Left renal cortex interstitium (tissue), 4 donors: ENCODE results near the gene MBOAT7. TPM values are rescaled to one million over a fixed set of nuclear protein-coding genes. Genes with fewer than 3 reads are reported as not detected.
"Not testable (repeated sequence)": the region's sequence is repeated elsewhere in the genome, so short reads cannot be mapped to it uniquely, and the experiment has no call there.

Experiments
- DNase-seq, 4 donors: peaks; one replicate each; pipeline ENCODE4 v3.0.0-alpha.2; 2013; ENCODE audit warnings: low read depth in 4 of 4, low spot score in 2 of 4, missing footprints in 1 of 4
- polyA plus RNA-seq, 4 donors: library from polyadenylated mRNA; unstranded; fragments of 120-200 nt; gene quantifications; one replicate each; pipeline ENCODE4 v1.2.1, GENCODE V29; 2013; ENCODE audit not compliant: insufficient read length in 4 of 4

Gene MBOAT7
- polyA plus RNA-seq, 4 donors, result 48.8 to 93.3 (median 80.8) TPM

DNA sequence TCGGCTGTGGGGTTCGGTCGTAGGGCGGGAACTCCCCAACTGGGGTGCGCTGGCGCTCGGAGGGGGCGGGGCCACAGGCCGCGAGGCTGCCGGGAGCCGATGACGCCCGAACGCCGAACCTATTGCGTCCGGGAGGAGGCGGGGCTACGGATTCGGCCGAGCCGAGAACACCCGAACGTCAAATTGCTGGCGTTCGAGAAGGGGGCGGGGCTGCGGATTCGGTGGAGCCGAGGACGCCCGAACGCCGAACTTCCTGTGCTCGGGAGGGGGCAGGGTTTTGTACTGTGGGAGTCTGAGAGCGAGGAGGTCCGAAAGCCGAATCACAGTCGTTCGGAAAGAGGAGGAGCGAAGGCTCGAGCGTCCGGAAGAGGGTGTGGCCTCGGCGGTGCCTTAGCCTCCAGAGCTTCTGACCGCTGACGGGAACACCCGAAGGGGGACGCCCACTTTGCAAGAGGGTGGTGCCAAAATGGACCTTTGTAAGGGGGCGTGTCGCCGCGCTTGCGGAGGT is 1.2 kb upstream of the MBOAT7 start:
- peak; percentile 97 to 99 (median 98) for DNase-seq

DNA sequence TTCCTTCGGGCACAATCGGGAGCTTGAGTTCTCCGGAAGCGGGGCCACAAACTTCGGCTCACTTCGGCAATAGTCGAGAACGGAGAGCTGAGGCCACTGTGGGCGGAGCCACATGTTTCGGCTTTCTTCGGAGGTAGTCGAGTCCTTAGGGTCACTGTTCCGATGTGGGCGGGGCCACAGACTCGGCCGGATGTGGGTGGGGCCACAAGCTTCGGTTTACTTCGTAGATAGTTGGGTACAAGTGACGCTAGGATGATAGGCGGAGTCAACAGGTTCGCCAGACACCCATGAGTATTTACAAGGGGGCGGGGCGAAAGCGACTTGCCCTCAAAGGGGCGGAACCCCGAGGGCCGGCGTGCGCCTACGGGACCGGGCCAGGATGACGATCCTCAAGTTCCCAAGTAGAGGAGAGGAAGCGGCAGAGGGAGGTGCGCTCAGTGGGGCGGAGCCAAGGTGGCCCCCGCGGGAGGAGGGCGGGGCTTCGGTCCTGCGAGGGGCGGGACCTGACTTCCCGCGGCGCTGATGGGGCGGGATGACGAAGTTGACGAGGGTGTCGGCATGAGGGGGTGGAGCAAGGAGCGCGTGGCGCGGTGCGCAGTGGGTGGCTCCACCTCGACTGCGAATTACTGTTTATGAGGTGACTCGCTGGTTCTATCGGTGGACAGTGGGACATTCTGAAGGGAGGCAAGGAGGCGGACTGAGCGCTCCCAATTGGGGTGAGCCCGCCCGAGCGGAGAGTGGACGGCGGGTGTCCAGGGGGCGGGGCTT is 539 bp upstream of the MBOAT7 start:
- peak; percentile 99 to 100 (median 100) for DNase-seq

DNA sequence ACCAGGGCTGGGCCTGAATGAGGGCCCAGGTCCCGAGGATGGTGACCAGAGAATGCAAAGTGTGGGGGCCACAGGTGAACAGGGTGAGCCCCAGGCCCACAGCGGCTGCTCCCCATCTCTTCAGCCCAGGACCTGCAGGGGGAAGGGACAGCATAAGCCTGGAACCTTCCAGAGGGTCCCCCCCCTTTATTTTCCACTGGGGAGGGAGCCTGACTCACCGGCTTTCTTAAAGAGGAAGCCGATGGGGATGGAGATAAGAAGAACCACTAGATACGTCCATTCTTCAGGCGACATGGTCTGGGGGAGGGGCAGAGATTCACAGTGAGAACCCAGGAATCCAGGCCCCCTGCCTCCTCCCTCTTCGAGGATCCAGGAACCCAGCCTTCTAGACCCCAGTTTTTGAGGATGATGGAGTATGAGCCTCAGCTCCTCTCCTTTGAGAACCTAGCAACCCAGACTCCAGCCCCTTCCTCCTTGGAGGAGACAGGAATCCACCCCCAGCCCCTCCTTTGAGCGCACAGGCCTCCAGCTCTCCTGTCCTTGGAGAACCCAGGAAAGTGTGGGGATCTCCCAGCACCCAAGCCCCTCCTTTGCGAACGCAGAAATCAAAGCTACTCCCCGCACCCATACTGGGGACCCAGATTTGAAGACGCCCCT is 1.0 kb downstream of the MBOAT7 start:
- DNase-seq, result no peak

DNA sequence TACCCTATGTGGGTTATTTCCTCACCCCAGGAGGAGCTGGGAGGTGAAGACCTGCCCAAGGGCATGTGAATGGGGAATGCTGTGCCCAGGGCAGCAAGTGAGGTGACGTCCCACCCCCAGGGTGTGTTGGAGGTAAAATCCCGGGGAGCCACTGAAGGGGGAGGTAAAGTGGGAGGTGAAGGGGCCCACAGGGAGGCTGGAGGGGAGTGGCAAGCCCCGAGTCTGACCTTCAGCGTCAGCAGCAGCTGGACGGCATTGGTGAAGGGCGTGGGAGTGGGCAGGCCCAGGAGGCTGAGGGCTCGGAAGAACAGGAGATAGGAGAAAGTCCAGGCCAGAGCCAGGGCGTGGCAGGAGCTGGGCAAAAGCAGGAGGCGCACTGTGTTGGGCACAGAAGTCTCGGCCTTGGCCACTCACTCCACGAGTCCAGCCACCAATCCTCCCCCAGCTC is 2.4 kb downstream of the MBOAT7 start:
- no peak for DNase-seq

DNA sequence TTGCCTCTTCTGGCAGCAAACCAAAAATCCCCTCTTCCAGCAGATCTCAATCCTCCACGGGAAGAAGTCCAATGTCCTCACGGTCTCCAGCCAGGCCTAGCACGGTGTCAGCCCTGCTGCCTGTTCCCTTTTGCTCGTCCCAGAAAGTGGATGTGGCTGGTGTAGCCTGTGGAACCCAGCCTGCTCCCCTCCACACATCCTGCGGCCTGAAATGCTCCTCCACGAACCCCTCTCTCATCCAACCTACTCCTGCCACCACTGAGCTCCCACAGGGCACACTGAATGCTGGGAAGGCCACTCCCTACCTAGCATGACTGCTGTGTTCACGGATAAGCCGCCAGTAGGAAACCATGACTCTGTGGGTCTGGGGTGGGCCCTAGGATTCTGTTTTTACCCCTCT is 3.0 kb downstream of the MBOAT7 start:
- DNase-seq, result no peak

DNA sequence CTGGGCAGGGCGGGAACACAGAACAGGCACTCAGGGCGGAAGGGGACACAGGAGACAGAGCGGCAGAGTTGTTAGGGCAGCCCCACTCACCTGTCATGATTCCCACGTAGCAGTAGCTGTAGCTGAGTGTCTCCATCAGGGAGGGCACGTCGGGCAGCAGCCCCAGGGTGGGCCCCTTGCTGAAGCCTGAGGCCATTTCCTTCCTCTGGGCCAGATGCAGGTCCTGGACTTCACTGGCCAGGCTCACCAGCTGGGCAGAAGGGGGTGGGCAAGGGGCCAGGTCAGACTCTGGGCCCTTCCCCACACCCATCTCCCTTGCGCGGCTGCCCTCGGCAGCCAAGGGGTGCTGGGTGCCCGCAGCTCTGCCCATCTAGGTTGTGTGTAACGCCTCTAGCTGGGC is 5.9 kb downstream of the MBOAT7 start:
- DNase-seq, result no peak

DNA sequence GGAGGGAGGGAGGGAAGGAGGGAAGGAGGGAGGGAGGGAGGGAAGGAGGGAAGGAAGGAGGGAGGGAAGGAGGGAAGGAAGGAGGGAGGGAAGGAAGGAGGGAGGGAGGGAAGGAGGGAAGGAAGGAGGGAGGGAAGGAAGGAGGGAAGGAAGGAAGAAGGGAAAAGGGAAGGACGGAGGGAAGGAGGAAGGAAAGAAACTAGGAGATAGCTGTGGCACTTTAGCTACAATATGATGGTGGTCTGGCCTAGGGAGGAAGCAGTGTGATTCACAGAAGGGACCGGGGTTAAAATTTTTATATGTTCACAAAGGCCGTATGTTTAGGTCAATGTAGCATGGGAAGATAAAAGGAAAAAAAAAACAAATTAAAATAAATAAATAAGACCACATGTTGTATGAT is 7.5 kb downstream of the MBOAT7 start:
- not testable (repeated sequence) for DNase-seq

DNA sequence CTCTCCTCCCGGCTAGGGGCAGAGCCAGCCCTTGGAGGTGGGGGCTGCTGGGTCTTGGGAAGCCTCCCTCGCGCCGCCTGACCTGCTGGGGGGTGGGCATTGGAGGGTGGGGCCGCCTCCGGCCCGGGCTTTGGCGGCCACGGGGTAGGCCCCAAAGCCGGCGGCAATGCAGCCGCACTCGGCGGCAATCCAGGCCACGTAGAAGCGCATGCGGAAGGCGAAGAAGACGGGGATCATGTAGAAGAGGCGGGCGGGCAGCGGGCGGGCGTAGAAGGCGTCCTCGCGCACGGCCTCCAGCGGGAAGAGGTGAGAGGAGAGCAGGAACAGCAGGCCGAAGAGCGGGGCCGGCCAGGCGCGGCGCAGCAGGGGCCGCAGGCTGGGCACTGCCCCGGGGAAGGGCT is 8.7 kb downstream of the MBOAT7 start:
- no peak for DNase-seq

DNA sequence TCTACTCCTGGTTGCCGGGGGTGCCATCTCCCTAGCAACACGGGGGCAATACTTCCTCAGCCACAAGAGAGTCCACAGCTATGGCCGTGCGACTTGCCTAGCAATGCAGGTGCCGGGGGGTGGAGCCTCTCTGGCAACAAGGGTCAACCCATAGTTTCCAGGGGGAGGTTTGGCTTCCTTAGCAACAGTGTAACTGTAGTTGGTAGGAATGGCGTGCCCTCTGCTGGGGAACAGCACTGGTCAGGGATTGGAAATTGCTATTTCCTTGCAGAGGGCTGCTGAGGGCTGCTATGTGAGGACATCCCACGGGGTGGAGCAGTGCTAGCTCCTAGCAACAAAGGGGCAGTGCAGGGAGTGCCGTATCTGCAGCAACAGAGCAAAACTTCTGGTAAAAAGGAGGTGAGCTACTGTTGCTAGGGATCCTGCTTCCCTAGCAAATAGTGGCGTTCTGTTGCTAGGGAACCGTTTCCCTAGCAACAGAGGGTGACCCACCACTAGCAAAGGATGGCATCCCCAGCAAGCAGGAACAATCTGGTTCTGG is 9.4 kb downstream of the MBOAT7 start:
- peak in 2 of 4 donors; percentile 53 to 68 for DNase-seq

DNA sequence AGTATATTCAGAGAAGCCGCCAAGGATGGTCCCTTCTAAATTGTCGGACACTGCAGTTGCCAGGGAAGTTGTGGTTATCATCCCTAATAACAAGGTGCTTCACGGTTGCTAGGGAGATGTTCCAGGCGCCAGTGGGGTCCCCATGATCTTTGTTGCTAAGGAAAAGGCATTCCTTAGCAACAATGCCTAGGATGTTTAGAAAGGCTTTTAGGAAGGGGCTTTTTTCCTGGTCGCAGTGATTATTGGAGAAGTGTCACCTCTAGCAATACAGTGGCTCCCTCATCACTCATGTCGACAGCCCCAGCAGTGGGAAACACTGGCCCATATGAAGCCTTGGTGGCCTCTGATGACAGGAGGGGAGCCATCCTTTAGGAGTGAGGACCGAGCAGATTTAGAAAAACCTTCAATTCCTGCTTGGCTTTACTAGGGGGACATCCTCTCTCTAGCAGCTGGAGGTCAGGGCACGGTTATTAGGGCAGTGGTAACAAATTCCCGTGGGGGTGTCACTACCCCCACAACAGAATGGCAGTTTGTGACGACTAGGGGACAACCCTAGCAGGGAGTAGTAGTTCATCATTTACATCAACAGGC is 10.0 kb downstream of the MBOAT7 start:
- no peak for DNase-seq

DNA sequence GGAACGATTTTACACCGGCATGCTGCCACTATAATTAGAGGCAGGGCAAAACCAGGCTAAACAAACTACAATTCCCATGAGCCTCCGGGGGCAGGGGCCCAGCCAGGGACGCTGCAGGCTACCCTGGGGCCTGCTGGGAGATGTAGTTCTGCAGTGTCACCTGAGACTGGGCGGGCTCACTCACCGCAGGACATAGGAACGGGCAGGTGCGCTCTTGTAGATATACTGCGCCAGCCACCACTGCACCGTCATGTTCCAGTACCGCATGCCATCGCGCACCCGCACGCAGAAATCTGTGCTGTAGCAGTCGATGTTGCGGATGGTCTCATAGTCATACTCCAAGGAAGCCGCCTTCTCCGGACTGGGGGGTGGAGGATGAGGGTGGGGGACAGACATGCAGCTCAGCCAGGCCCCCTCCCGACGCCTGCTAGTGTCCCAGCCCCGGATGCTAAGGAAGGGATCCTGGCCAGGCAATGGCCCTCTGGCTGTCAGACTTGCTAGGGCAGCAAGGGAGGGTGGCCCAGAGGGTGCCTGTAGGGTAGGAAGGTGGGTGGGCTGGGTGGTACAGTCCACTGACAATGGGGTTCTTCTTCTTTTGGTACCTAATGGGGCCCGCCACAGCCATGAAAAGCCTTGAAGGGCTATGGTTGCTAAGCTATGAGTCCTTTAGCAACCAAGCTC is 10.7 kb downstream of the MBOAT7 start:
- no peak for DNase-seq

DNA sequence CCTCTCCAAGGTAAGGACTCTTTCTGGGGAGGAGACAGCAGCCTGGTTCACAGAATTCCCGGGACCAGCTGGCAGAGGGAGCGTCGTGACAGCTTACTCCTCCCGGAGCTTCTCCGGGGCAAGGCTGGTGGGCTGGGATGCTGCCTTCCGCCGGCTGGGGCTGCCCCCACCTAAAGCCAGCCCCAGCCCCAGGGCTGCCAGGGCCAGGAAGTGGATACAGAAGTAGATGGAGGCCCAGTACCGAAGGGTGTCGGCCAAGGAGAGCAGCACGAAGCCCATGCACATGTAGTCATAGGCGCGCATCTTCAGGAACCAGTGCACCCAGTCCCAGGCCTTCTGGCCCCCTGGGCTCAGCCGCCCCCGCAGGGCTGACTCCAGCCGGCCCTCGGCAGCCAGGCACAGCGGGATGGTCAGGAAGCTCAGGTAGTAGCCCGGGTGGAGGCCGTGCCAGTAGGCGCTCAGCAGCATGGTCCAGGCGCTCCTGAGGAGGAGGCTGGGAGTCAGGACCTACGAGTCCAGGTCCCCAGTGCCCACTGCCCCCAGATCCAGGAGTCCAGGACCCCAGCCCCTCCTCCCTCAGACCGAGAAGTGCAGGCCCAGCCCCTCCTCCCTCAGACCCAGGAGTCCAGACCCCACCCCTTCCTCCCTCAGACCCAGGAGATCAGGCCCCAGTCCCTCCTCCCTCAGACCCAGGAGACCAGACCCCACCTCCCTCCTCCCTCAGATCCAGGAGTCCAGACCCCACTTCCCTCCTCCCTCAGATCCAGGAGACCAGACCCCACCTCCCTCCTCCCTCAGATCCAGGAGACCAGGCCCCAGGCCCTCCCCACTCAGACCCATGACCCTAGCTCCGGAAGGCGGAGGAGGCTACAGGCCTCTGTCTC is 15.2 kb downstream of the MBOAT7 start:
- DNase-seq, result no peak

DNA sequence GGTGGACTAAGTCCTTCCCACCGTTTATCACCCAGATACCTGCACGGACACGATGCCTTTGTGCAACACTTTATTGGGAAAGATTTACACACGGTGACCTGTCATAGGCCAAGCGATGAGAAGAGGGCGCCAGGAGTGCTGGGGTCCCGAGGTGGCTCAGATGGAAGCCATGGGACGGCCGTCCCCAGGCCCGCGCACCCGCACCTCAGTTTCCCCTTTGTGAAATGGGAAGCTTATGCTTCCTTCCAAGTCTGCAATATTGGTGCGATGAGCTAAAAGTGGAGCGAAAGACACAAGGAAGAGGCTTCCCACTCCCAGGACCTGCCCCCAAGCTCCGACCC is 16.1 kb downstream of the MBOAT7 start:
- DNase-seq, result no peak

DNA sequence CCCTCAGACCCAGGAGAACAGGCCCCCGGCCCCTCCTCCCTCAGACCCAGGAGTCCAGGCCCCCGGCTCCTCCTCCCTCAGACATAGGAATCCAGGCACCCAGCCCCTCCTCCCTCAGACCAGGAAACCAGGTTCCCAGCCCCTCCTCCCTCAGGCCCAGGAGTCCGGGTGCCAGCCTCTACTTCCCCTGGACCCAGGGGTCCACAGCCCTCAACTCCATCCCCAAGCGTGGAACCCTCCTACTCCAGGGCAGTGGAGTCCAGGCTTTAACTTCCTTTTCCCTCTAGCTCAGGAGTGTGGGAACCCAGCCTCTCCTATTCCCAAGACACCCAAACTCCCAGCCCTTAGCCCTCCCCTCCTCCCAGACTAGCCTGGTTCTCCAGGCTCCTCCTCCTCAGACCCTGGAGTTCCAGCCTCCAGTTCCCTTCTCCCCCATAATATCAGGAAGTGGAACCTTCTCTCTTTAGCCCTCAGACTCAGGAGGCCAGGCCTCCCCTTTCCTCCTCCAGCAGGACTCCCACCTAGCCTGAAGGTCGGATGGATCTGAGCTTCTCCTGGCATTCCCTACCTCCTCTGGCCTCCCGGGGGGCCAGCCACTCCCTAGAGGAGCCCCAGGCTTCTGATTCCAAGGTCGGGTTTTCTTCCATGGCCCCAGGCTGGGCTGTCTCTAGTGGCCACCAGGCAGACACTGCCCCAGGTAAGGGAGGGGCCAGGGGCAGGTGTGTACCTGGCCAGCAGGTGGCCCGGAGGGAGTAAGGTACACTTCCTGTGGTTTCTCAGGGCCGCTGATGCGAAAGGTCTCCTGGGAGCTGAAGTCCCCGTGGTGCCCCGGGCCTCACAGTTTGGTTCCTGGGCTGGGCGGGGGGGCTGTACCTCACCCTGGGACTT is 16.7 kb downstream of the MBOAT7 start, which contains the start of gene TMC4:
TMC4 (minus strand) TSS at position 690 of the 888 bp plus-strand sequence; CDS start at position 647, 43 bp downstream.
- no peak for DNase-seq

DNA sequence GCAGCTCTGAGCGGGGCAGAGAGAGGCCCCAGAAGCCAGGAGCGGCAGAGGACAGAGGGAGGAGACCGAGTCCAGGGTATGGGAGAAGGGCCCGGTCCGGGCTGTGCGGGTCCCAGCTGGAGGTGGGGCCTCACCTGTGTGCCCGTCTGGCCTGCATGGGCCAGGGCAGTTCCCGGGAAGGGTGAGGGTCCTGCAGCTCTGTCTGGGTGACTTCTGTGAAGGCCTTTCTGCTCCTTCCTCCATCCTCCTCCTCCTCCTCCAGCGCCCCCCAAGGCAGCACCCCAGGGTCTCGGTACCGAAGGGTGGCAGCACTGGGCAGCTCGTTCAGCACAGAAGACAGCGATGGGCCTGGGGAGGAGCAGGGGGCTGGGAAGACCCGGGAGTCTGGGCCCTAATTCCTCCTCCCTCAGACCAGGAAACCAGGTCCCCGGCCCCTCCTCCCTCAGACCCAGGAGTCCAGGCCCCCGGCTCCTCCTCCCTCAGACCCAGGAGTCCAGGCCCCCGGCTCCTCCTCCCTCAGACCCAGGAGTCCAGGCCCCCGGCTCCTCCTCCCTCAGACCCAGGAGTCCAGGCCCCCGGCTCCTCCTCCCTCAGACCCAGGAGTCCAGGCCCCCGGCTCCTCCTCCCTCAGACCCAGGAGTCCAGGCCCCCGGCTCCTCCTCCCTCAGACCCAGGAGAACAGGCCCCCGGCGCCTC is 17.5 kb downstream of the MBOAT7 start:
- not testable (repeated sequence) for DNase-seq

DNA sequence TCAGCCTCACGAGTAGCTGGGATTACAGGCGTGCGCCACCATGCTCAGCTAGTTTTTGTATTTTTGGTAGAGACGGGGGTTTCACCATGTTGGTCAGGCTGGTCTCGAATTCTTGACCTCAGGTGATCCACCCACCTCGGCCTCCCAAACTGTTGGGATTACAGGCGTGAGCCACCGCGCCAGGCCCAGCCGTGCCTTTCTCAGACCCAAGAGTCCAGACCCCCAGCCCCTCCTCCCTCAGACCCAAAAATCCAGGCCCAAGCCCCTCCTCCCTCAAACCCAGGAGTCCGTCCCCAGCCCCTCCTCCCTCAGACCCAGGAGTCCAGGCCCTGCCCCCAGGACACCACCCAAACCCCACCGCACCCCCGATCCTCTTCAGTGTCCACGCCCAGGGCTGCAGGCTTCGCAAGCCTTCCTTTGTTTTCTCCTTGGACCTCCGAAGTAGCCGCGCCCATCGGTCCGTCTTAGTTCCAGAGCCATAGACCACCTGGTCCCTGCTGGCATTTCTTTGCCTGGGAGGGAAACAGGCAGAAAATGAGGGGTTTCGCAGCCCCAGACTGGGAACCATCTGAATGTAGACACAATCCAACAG is 20.1 kb downstream of the MBOAT7 start:
- DNase-seq, result no peak

DNA sequence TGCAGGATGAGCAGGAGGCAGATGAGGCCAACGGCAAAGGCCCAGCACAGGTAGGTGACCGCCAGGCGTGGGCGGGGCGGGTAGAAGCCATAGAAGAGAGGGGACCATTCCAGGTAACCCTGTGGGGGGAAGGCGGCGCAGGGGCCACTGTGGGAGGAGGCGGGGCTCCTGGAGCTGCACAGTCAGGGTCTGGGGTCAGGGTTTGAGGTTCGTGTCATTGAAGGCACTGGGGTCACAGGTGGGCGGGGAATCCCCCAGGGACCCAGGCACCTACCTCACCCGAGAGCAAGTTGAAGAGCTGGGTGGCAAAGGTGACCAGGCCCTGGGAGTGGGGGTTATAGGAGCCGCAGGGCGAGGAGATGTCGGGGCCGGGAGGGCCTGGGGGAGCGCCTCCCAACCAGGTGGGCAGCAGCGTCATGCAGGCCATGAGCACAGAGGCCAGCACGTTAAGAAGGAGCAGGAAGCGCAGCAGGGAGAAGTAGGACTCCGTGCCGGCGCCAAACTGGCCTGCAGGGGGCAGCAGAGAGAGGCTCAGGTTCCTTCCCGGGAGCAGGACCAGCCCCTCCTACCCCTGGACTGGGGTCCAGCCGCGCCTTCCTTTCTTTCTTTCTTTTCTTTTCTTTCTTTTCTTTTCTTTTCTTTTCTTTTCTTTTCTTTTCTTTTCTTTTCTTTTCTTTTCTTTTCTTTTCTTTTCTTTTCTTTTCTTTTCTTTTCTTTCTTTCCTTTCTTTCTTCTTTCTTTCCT is 21.0 kb downstream of the MBOAT7 start:
- peak in 3 of 4 donors; percentile 71 to 86 (median 73) for DNase-seq
